Stimulated activated CD8-positive, alpha-beta memory T cell treated with anti-CD3 and anti-CD28 coated beads, Interleukin-15, amount 100 ng/mL, for 1 hour (primary cell): Measurements from ENCODE around the gene NTRK3.
"Not testable (repeated sequence)": the region's sequence is repeated elsewhere in the genome, so short reads cannot be mapped to it uniquely, and the experiment has no call there.

Experiments
- DNase-seq: peaks from one replicate; pipeline ENCODE4 v3.0.0-alpha.2; 2020; ENCODE audit warnings: low read depth

NTRK3 gene

DNA sequence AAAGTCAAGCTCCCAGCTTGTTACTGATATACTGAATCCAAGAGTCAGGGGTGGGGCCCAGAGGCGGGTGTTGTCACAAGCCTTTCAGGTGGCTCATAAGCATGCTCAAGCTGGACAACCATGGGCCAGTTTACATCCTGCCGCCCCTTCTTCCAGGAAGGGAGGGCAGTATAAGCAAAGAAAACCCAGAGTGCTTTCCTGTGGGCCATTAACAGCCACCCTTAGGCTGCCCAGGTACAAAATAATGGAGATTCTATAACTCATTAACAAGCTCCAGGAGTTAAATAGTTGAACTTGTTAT lies 183.2 kb downstream of the NTRK3 start:
- no peak for DNase-seq

DNA sequence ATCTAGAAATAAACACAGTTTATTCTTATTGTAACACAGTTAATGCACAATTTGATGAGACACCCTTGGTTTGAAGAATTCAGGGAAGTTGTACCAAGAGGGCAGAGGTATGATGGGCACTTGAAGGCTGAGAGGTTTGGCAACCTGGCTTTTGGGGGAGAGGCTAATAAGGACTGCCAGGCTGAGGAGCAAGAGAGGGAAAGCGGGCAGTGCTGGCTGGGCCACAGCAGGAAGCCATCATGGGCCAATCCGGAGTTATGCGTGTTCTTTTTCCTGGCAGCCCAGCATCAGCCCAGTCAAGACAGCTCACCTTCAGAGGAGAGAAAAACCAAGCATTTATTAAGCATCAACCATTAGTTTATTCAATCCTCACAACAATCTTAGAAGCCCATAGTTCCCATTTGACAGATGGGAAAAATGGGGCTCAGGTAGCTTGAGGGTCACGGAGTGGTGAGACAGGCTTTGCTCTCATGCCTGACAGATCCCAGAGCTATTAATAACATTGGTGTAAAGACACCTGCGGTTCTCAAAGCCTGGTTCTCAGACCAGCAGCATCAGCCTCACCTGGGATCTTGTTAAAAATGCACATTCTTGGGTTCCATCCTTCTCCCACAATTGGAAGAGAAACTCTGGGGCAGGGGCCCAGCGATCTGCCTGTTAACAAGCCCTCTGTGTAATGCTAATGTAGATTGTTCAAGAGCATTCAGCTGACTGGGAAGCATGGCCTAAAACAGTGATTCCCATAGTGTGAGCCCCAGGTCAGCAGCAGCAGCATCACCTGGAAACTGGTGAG lies 183.7 kb downstream of the NTRK3 start:
- no peak for DNase-seq

DNA sequence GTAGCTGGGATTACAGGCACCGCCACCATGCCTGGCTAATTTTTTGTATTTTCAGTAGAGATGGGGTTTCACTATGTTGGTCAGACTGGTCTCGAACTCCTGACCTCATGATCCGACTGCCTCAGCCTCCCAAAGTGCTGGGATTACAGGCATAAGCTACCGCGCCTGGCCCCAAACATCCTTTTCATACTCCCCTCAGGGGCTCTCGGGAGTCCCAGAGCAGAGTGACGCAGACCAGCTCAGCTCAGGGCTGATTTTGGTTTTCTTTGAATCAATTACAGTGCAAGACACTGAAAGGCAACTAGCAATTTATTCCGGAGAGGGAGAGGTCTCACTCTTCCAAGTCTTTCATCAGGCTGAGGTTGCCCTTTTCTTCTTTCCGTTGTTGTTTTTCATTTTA lies 184.4 kb downstream of the NTRK3 start:
- DNase-seq, result not testable (repeated sequence)

DNA sequence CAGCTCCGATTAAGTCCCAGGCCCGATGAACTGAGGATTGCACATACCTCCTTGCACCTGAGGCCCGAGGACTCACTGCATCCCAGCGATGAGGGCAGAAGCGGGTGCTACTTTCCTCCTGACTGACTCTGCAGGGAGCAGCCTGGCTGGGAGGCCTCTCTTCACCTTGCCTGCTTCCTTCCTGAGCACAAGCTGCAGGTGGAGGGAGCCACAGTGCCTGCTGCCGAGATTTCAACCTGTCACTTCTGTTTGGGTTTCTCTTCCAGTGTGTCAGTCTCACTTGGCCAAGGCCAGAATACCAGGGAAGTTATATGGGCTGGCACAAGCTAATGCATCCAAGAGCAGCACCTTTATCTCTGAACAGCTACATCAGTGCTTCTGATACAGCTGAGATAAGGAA lies 185.4 kb downstream of the NTRK3 start:
- no peak for DNase-seq

DNA sequence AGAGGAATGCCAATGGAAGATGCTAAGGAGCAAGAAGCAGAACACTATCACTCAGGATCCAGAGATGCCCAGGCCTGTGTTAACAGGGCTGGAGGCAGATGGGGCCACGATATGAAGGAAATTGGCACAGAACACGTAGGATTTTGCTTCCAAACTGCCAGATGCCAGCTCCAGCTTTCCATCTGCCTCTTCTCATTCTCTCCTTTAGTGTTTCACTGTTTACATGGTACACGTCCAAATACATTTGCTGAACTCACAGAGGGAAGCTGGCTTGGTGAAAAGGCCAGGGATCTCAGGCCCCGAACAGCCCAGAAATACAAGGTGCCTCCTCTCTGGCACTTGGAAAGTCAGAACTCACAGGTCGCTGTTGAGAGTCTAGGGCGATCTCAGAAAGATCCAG lies 187.0 kb downstream of the NTRK3 start:
- DNase-seq, result no peak

DNA sequence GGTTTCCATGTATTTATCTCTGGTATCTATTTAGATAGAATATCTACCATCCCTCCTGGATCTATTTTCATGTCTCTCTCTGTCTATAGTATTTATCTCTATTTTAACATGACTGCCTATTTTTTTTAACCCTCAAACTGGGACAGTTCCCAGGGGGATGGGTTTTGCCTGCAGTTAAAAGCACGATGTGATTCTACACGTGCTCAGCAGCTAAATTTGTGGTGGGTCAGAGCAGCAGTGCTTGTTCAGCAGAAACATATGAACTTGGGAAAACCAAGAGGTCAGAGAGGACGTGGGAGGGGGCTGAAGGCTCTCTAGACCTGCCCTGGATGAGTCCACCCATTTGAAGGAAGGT lies 189.2 kb downstream of the NTRK3 start:
- DNase-seq, result no peak

DNA sequence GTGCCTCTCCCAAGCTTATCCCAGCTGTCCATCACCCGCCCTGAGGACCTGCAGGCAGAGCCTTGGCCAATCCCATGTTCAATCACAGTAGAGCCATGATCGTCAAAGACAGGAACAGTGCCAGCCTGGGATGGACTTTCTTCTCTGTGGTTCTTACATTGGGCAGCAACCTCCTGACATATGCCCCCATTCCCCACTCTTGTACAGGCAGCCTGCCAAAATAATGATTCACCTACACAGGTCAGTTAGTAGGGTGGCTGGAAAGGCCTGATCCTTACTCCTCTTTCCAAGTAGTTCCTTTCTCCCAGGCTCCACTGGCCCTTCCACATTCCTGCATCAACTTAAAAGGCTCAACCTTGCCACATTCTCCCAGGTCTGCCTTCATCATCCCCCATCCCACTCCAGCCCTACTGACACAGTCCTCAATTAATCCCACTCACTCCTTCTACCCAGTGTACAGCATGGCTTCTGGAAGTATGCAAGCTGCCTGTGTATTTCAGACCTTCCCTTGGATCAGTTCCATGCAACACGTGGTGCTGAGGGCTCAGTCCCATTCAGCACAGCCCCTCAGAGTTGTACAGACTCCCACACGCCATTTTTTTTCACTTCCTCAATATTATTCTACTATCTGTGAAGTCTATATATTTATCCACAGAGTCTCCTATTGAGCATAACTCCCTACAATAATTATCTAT lies 189.8 kb downstream of the NTRK3 start:
- no peak for DNase-seq

DNA sequence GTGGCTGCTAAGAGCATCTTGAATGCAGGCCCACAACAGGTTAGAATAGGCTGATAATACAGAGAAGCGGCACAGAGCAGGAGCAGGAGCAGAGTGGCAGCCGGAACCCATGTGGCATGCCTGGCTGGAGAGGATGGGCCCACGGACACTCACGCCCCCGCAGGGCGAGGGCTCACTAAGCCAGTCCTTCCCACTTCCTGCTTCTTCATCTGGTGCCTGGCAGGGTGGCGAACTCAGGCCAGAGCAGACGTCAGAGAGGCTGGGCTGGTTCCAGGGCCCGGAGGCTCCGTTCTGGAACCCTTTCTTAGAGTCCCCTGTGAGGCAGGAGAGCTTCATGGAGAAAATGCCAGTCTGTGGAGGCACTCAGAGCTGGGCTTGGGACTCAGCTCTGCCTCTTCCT lies 195.1 kb downstream of the NTRK3 start:
- no peak for DNase-seq

DNA sequence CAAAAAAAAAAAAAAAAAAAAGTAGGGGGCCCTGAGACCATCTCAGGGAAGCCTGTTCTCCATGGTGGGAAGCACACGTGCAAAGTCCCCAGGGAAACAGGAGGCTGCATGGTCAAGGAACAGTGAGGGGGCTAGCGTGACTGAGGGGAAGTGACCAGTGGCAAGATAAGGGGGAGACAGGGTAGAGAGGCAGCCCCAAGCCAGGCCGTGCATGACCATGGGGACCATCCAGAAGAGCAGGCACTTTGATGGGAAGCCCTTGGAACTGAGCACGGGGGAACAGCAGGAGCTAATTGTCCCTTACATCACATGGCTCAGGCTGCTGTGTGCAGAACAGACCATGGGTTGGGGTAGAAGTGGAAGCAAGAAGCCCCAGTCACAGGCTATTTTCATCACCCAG lies 196.2 kb downstream of the NTRK3 start:
- DNase-seq, result no peak

DNA sequence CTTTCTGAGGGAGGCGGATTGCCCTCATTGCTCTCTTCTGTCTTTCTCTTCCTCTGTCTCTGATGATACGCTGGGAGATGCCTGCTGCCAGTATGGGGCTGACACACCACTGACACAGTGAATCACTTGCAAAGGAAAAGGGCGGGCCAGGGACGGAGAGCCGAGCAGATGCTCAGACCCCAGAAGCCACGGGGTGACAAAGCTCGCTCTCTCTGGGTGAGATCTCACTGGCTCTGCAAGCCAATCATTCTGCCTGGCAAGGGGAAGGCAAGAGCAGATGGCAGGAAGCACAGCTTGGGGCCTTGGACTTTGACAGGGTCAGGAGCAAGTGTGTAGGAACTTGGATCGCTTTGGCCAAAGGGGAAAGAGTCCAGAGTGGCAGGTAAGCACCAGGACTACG lies 198.7 kb downstream of the NTRK3 start:
- DNase-seq, result no peak

DNA sequence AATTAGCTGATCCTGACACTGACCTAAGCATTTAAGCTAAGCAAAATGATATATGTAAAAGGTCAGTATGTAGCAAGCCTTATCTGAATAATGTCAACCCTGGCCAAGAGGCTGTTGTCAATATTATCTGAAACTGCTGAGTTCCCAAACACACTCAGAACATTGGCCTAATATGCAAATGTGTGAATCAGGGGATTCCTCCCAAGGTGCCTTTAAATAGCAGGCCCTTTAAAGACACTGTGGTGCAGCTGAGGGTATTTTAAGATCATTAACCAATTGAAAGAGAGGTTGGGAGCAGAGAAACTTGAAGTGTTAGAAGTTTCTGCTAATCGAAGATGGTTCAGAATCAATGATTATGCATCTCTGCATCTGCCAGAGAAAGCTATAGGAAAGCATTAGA lies 207.0 kb downstream of the NTRK3 start:
- no peak for DNase-seq

DNA sequence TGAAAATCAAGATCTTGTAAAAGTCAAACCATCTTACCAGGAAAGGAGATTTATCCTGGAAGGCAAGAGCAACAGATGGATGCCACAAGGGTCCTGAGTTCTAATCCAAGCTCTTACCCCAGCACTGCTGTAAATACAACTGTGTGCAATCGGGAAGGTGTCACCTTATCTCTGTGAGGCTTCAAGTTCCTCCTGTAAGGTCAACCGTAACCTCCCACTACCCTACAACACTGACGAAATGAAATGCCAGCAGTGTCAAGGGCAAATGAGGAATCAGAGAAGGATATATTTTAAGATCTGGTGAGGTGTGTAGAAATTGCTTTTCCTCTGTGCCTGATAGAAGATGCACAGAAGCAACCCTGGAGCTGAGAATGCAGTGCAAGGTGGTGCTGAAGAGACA lies 207.8 kb downstream of the NTRK3 start:
- no peak for DNase-seq

DNA sequence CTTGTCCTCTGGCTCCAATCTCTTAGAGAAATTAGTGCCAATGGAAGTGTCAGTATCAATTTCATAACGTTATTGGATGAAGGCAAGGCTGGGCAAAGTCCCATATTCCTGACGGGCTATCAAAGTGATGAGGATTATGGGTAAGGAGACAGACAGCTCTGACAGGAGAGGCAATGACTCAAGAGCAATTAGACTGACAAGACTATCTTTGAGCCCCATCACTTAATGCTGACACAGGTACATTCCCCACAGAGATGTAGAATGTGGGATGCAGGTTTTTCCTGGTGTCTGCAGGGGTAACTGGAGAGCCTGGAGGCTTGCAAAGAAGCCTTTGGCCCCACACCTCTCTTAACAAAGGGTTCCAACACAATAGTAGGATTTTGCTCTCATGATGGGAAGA lies 208.3 kb downstream of the NTRK3 start:
- no peak for DNase-seq

DNA sequence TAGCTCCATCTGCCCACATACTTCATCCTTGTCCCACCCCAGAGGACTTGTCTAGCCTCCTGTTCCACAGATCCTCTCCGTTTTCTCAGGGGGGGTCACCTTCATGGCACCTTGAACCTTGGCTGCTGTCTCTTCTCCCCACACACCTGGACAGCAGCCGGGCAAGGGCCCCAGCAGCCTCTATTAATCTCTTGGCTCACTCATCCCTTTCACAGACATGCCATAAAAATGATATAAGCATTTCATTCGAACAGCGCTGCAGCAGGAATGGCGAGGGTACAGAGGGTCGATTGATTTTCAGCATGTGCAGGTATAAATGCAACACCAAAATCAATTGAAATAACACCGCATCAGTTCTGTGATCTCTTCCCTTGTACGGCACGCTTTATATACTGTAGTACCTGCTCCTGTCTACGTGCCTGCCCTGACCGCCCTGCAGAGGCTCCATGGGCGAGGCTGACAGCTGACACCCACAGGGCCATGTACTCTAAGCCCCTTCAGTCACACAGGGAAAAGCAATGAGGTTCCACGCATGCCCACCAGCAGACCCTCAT lies 209.9 kb downstream of the NTRK3 start:
- DNase-seq, result no peak

DNA sequence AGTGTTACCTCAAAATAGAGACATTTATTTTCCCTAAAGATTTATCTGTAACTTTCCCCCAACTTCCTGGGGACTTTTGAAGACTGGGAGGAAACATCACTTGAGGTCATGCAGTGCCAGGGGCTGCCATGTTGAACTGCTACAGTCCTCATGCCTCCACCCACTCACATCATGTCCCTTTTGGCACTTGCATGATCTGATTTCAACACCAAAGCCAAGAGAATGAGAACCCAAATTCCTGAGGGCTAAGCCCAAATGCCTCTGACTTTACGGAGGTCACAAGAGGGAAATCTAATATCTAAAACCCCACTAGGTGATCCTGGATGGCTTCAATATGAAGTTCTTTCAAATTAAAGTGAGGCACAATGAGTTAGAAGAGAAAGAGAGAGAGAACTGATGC lies 213.1 kb downstream of the NTRK3 start:
- no peak for DNase-seq

DNA sequence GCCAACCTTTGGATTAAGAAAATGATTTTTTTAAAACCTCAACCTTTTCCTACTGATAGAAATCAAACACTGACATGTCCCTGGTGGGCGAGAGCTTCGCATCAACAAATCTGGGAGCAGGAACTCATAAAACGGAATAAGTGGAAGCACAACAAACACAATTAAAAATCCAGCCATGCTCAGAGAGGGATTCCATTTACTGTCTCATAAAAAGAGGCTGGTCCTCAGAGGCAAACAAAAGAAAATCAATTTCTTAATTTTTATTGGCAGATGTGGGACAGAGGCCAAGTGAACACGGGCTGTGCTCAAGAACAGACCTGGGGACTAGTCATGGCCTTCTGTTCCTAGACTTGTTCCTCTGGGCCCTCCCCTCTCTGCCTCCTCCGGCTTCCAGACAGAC lies 214.5 kb downstream of the NTRK3 start:
- no peak for DNase-seq

DNA sequence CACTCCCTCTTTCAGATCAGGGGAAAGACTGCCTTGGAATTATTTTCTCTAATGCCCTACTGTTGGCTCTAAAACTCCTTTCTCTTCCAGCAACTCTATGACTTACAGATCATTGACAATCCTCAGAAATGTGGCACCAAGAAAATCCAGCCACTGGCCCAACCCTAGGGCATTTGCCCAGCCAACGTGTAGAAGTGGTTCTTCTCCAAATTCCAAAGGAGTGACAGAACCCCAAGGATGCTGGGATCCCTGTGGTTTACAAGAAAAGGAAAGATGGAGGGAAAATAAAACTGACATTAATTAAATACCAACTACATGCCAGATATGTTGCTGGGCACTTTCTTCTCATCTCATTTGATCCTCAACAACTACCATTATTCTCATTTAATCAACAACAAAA lies 216.0 kb downstream of the NTRK3 start:
- no peak for DNase-seq

DNA sequence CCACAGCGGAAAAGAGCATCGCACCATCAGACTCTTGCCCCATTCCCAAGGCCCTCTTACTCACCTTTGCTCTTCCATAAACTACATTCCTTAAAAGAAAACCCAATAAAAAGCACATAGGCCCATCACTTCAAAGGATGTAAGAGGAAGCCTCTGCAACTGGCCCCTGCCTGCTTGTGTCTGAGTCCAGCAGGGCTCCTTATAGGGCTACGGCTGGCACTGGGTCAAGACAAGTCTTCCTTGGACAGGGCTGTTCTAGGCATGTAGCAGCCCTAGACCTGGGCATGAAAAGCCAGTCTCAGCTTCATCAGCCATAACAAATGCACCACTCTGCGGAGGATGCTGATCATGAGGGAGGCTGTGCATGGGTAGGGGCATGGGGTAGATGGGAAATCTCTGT lies 218.3 kb downstream of the NTRK3 start:
- no peak for DNase-seq

DNA sequence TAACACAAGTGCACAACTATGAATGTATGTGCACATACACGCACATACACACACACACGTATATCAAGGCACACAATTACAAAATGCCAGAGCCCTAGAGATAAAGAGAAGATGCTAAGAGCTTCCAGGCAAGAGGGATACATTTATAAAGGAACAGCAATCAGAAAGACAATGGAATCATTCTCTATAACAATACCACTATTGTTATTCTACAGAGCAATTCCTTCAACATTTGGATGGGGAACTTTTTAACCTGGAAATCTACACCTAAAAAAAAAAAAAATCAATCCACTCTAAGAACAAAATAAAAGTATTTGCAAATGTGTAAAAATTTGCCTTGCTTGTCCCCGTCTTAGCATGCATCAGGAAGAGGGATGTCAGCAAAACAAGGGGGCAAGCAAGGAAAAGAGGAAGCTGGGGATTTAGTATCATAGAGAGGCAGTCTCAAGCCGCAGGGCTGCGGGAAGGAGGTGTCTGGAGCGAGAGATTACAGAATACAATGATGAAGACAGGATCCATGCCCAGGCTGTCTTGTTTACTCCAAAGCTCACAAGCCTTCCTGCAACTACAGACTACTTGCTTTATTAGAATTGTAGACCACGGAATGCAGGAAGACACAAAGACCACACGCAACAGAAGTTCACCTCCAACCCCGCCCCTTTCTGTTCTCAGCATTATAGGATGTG lies 220.2 kb downstream of the NTRK3 start:
- no peak for DNase-seq

DNA sequence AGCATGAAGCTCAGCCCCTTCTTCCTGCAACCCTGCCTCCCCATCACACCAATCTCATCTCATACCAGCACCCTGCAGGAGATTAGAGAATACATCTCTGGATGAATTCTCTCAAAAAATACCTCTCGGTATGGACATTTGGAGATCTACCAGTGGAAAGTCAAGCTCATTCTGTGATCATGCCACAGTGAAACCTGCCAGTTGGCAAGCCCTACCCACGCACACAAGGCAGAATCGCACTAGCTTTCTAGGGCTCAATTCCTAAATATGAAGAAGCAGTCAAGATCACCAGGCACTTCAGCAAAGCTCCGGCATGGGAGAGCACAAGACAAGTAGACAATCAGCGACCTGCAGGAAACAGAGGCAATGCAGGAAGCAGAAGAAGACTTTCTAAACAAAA lies 221.2 kb downstream of the NTRK3 start:
- no peak for DNase-seq

DNA sequence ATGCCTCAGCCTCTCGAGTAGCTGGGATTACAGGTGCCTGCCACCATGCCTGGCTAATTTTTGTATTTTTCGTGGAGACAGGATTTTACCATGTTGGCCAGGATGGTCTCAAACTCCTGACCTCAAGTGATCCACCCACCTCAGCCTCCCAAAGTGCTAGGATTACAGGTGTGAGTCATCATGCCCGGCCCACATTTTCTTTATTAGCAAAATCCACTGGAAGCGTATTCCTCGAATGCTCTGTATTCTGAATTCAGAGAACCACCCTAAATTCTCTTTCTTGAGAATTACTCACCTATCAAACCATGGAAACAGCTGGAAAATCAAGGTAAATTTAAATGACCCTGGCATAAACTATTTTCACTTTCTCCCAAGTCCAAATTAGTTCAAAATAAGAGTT lies 223.1 kb downstream of the NTRK3 start:
- DNase-seq, result not testable (repeated sequence)

DNA sequence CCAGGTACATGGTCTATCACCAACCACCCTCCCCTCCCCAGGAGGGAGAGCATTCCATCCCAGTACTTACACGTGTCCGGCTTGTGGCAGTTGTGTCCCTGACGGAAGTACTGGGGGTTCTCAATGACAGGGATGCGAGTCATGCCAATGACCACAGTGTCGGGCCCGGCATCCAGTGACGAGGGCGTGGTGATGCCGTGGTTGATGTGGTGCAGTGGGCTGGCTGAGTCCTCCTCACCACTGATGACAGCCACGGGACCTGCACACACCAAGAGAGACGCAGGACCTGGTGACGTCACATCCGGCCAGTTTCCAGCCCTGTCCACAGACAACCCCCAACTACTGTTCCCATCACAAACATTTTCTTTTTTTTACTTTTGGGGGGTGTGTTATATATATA lies 223.8 kb downstream of the NTRK3 start:
- no peak for DNase-seq

DNA sequence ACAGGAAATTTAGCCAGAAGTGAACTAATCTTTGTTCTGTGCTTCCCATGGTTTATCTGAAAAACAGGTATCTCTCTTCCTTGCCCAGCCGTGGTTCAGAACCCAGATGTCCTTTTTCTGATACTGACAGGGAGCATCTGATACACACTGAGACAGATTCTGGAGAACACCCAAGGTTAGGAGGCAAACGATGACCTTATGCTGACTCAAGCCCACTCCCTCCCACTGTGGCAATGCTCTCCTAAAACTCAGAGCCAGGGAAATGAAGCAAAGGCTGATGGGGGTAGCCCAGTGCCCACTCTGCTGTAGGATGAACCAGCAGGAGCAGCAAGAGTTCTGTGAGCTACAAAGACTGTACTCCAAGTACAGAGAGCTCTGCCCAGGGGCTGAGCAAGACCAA lies 225.1 kb downstream of the NTRK3 start:
- no peak for DNase-seq
